Amygdala (tissue), 56 donors: ENCODE data around the gene RPL31.
A peak's percentile ranks its signal among the peaks of the same experiment; 100 is the strongest.
"Not testable (repeated sequence)": the region's sequence is repeated elsewhere in the genome, so short reads cannot be mapped to it uniquely, and the experiment has no call there.

Experiments used
- DNase-seq, 56 donors: peaks; one replicate each; lab custom pipeline; 2025; lab: John Stamatoyannopoulos, UW

Gene RPL31

GRCh38 chr2:101023327-101024107 is 21.4 kb downstream of the RPL31 start:
- DNase-seq = no peak

GRCh38 chr2:101025561-101025960 is 23.5 kb downstream of the RPL31 start:
- no peak for DNase-seq

DNA sequence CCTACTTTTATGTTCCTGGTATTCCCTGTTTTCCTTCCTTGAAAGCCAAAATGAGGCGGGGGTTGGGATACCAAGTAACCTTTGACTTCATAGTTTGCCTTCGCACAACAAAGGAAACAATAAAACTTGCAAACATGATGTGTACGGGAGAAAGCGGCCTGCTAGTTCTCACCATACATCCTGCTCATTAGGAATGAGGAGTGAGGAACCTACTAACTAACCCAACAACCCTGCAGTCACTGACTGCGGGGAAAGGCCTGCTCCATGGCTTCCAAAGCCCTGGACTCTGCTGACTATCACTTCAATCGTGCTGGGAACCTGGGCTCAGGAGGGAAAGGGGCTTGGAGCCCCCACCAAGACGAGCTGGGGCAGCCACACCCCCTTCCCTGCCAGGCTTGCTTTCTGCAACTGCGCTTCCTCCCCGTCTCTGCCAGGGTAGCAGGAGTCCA is 24.2 kb downstream of the RPL31 start:
- no peak for DNase-seq

DNA sequence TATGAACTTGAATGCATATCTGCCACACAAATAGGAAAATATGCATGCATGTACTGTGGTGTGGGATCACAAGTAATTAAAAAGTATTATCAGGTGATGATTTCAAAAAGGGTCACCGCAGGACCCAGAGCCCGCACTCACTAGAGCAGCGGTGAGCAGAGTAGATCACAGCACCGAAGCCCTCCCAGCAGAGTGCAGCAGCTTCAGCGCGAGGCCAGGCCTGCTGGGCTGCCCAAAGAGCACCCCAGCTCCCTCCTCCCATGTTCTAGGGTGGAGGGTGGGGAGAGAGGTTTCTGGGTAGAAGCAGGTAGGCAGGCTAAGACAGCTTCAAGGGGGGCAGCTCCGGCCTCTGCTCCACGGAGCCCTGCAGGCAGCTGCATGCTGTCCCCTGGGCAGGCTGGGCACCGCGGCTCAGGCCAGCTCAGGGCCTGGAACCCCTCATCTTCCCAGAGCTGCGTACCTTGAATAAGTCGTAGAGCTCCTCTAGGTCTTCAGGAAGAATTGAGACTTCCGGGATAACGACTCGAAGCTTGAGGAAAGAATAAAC is 24.9 kb downstream of the RPL31 start:
- no peak for DNase-seq

DNA sequence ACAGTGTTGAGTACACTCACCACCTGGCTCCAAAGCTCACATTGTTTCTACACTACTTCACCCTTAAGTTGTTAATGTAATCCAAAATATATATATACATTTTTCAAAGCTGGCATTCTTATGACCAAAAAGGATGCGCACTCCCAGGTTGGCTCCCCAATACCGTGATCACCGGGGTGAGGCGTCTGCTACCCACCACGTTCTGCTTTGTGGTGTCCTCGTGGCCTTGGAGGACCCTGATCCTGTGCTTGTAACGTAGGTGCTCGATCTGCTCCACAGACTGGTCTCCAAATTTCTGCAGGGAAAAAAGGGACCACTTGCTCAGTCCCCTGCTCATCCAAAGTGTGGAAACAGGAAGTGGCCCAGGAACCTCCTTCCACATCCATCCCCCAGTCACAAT is 25.8 kb downstream of the RPL31 start:
- no peak for DNase-seq

- no peak for DNase-seq
Measured at GRCh38 chr2:101030866-101031554, 28.9 kb downstream of the RPL31 start.

GRCh38 chr2:101032084-101032776 is 30.1 kb downstream of the RPL31 start:
- no peak for DNase-seq

- DNase-seq = no peak
Measured at GRCh38 chr2:101036562-101036961, 34.5 kb downstream of the RPL31 start.

DNA sequence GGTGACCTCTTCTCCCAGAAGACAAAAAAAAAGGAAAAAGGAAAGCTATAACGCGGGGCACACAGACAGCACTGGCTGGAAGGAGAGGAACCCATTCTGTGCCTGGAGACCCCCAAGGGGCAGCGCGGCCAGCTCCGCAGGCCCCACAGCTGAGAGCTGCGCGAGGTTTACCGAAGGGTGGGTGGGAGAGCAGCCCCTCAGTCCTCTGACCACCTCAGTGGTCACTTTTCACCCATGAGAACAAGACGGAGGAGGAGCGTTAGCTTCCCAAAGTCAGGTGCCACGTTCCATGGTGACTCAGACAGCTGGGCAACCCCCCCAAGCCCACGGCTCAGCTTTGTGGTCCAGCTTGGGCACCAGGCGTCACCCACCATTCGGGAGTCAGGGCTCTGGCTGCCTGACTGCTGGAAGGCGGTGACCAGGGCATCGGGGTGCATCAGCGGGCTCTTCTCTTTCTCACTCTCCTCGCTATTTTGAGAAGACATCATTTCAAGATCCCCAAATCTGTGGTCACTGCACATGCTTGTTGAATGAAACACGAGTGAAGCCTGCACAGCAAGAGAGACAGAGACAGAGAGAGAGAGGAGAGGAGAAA is 35.2 kb downstream of the RPL31 start:
- DNase-seq = no peak

DNA sequence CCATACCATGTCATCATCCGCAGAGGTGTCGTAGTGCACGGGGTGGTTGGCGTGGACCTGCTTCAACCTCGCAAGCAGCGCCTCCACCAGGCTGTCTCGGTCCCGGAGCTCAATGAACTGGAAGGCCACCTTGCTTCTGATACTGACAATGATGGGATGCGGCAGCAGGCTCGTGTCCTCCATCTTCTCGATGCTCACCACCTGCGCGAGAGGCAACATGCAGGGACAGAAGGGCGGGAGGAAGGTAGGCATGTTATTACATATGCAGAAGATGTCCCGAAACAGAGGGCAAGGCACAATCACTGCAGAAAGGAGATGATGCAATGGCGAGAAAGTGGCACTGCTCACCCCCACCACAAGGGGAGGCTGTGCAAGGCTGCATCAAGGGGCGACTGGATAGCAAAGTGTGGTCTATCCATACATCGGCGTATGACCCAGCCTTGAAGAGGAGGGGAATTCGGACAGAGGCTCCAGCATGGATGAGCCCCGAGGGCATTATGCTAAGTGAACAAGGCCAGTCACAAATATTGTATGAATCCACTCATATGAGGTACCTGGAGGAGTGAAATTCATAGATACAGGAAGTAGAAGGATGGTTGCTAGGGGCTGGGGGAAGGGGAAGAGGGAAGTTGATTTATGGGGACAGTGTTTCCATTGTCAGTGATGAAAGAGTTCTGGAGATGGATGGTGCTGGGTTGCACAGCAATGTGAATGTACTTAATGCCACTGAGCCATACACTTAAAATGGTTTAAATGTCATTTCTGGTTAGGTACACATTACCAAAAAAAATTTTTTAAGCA is 36.6 kb downstream of the RPL31 start:
- no peak for DNase-seq

- DNase-seq = no peak
Measured at GRCh38 chr2:101040072-101040471, 38.0 kb downstream of the RPL31 start.

GRCh38 chr2:101040761-101041160 is 38.7 kb downstream of the RPL31 start:
- DNase-seq = peak in 1 of 56 donors; percentile 4

DNA sequence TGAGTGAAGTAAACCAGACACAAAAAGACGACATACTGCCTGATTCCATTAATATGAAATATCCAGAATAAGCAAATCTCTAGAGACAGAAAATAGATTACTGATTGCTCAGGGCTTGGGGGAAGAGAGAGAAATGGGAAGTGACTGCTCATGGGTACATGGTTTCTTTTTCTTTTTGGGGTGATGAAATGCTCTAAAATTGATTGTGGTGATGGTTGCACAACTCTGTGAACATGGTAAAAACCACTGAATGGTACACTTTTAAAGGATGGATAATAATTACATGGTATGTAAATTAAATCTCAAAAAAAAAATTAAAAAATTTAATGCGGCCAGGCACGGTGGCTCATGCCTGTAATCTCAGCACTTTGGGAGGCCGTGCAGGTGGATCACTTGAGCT is 39.3 kb downstream of the RPL31 start:
- no peak for DNase-seq

DNA sequence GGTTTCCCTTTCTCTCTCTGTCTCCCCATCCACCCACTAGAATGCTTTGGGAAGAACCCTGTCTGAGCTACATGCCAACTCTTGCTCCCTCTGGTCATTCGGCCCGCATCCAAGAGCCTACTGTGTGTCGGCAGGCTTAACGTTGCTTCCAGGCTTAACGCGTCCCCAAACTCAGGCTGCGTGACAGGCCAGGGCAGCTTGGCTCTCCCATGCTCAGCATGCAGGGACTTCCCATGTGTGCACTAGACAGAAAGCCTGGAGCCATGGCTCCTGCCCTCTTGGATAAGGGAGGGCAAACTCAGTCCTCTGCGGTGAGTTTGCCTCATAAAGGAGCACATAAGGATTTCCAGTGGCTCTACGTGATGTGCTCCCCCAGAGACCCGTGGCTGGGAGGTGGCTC is 43.2 kb downstream of the RPL31 start:
- no peak for DNase-seq

DNA sequence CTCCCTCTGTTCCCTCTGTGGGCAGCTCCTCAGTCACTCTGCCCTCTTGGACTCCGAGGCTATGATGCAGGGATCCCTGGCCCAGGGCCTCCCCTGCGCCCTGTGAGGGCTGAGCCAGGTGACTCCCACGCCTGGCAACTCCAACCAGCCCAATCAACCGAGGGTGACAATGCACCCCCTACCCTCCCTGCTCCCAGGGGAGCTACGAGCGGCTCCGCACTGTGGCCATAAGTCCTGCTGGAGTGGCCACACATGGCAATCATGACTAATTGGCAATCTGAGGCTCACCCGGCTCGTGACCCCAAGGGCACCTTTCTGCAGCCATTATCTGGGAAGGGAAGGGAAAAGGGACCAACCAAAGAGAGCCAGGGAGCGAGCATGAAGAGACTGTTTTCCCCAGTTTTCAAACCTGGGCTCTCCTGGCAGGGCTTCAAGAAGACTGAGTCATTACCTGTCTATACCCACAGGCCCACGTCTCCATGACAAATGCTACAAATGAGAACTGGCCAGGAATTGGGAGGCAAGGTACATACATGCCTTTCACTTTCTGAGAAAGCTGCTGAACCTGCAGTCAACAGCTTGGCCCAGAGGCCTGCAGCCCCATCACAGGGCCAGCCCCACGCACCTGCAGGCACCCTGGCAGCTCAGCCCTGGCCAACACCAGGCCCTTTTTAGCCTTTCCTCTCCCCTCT is 45.1 kb downstream of the RPL31 start:
- DNase-seq = peak in 2 of 56 donors; percentile 3 to 12

DNA sequence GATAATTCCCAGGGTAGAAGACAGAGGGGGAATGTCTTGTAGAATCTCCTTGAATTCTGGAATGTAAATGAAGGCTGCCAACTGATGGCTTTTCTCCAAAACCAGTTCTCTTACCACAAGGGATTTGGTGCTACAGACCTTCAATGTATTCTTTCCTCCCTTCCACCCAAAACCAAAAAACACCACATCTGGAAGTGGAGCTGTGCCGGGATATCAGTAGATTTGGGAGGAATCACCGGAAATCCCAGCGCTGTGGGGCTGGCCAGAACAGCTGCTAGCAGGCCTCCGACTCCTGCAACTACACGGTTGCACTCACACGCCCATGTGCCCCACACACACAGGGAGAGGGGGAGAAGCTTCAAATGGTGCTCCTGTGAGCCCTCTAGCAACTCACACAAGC is 45.7 kb downstream of the RPL31 start:
- no peak for DNase-seq

GRCh38 chr2:101048756-101049155 is 46.7 kb downstream of the RPL31 start:
- DNase-seq = no peak

- not testable (repeated sequence) for DNase-seq
Measured at GRCh38 chr2:101050886-101051285, 48.8 kb downstream of the RPL31 start.

DNA sequence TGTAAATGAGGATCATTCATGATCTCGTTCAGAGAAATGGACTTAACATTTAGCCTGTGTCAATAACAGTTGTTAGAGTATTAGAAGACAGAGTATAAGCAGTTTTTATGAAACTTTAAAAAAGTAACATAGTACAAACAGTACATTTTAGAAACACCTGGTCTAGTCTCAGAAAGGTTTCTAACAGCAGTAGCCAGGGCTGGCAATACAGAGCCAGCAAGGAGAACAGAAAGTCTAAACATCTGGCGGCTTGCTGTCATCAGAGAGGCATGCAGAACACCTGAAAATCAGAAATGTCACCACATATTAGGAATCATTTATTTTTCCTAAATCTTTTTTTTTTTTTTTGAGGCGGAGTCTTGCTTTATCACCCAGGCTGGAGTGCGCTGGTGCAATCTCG is 50.1 kb downstream of the RPL31 start:
- no peak for DNase-seq
